H1 (cell line): ENCODE results near the gene CNPY2. TPM values are rescaled to one million over a fixed set of nuclear protein-coding genes. Genes with fewer than 3 reads are reported as not detected.

Source experiments
- CTCF ChIA-PET: fragments of 300-600 bp; sonication (Branson Sonifier 250); formaldehyde crosslinking; loops from one replicate; lab custom pipeline; 2021; ENCODE audit not compliant: partially characterized antibody; lab: Charles Lee
- POLR2A ChIA-PET: fragments of 300-600 bp; sonication (Branson Sonifier 250); formaldehyde crosslinking; loops from one replicate; lab custom pipeline; 2021; ENCODE audit warnings: inconsistent platforms; ENCODE audit not compliant: partially characterized antibody; lab: Charles Lee
- DNase-seq, 2 experiments: peaks; one replicate each; pipeline versions ENCODE4 v3.0.0 to v3.0.0-alpha.2; 2010 to 2022; ENCODE audit warnings: low spot score in 2 of 2, low read depth in 1 of 2, mixed read lengths in 1 of 2
- FAIRE-seq: peaks from 2 replicates; lab custom pipeline; 2011; peaks lifted over from hg19 to GRCh38; lab: Jason Lieb, UNC
- H2AFZ ChIP-seq: 2 replicates; pipeline ENCODE4 v1.8.1; 2012; ENCODE audit warnings: low read length, inconsistent platforms
- H2AK5ac ChIP-seq: 2 replicates; pipeline ENCODE4 v1.6.1; 2013; ENCODE audit warnings: low read depth, low read length
- H2BK120ac ChIP-seq: replicated peaks from 2 replicates; pipeline ENCODE3; 2013; ENCODE audit warnings: low read depth, low read length, inconsistent platforms
- H2BK12ac ChIP-seq: 2 replicates; pipeline ENCODE4 v1.6.1; 2013; ENCODE audit warnings: low read depth, low read length
- H2BK15ac ChIP-seq: 2 replicates; pipeline ENCODE4 v1.6.1; 2013; ENCODE audit warnings: low read length
- H2BK20ac ChIP-seq: 2 replicates; pipeline ENCODE4 v1.6.1; 2013; ENCODE audit warnings: low read length
- H2BK5ac ChIP-seq: 2 replicates; pipeline ENCODE4 v1.6.1; 2013; ENCODE audit warnings: low read depth, low read length
- H3K14ac ChIP-seq: 2 replicates; pipeline ENCODE4 v1.6.1; 2013; ENCODE audit warnings: inconsistent platforms; ENCODE audit not compliant: insufficient read length
- H3K18ac ChIP-seq: 2 replicates; pipeline ENCODE4 v1.6.1; 2013; ENCODE audit warnings: low read length; ENCODE audit errors: extremely low read depth
- H3K23ac ChIP-seq: 2 replicates; pipeline ENCODE4 v1.6.1; 2013; ENCODE audit warnings: inconsistent platforms; ENCODE audit not compliant: insufficient read length
- H3K23me2 ChIP-seq: 2 replicates; pipeline ENCODE4 v1.6.1; 2013; ENCODE audit warnings: low read depth, low read length
- H3K27ac ChIP-seq: 2 replicates; pipeline ENCODE4 v1.6.1; 2011; ENCODE audit warnings: low read depth, low read length, inconsistent platforms
- H3K27me3 ChIP-seq, 4 experiments: replicated peaks in 1 of 4; 1 replicate in 1 of 4; 2 replicates in 3 of 4; pipeline versions ENCODE4 v1.6.1 to v1.8.1; 2011 to 2013; ENCODE audit warnings: low read length in 3 of 4, mild to moderate bottlenecking in 3 of 4, inconsistent platforms in 2 of 4, mixed read lengths in 2 of 4, moderate library complexity in 1 of 4; ENCODE audit not compliant: control insufficient read depth in 3 of 4, insufficient read depth in 3 of 4; ENCODE audit errors: extremely low read depth in 1 of 4
- H3K36me3 ChIP-seq, 4 experiments: 2 replicates each; pipeline versions ENCODE4 v1.6.1 to v1.8.1; 2011 to 2013; ENCODE audit warnings: mild to moderate bottlenecking in 4 of 4, low read length in 3 of 4, moderate library complexity in 2 of 4, control low read depth in 1 of 4, inconsistent platforms in 1 of 4; ENCODE audit not compliant: insufficient read depth in 4 of 4, control insufficient read depth in 2 of 4
- H3K4ac ChIP-seq: replicated peaks from 2 replicates; pipeline ENCODE3; 2013; ENCODE audit warnings: low read length, low read depth, mixed read lengths, inconsistent platforms; ENCODE audit not compliant: insufficient read length
- H3K4me1 ChIP-seq, 4 experiments: replicated peaks in 1 of 4; 1 replicate in 1 of 4; 2 replicates in 3 of 4; pipeline versions ENCODE4 v1.6.1 to v1.8.1; 2011 to 2013; ENCODE audit warnings: low read length in 3 of 4, inconsistent platforms in 2 of 4, mixed read lengths in 1 of 4; ENCODE audit not compliant: insufficient read depth in 4 of 4, control insufficient read depth in 3 of 4
- H3K4me2 ChIP-seq, 2 experiments: 2 replicates each; pipeline versions ENCODE4 v1.6.1 to v1.8.1; 2011 to 2013; ENCODE audit warnings: low read depth in 2 of 2, low read length in 2 of 2, control low read depth in 1 of 2, inconsistent platforms in 1 of 2, mild to moderate bottlenecking in 1 of 2; ENCODE audit not compliant: insufficient read depth in 1 of 2
- H3K4me3 ChIP-seq, 4 experiments: fragments of 200-600, 300-600 bp in 1 of 4; sonication (generic), shearing (Covaris generic), sonication (Bioruptor Twin) in 1 of 4; 2 replicates each; pipeline versions ENCODE4 v1.5.1 to v1.8.1; 2011 to 2016; ENCODE audit warnings: low read length in 4 of 4, low read depth in 3 of 4, control low read depth in 2 of 4, inconsistent platforms in 2 of 4, mild to moderate bottlenecking in 2 of 4, mixed read lengths in 1 of 4, moderate library complexity in 1 of 4; ENCODE audit not compliant: insufficient read depth in 2 of 4; ENCODE audit errors: extremely low read depth in 1 of 4
- H3K56ac ChIP-seq: replicated peaks from 2 replicates; pipeline ENCODE3; 2013; ENCODE audit warnings: low read depth, mild to moderate bottlenecking, mixed read lengths, low read length, inconsistent platforms; ENCODE audit not compliant: insufficient read length
- H3K79me1 ChIP-seq: 2 replicates; pipeline ENCODE4 v1.6.1; 2013; ENCODE audit warnings: low read depth, low read length, control low read depth
- H3K79me2 ChIP-seq, 2 experiments: 2 replicates each; pipeline versions ENCODE4 v1.6.1 to v1.8.1; 2012 to 2013; ENCODE audit warnings: low read length in 2 of 2, mild to moderate bottlenecking in 2 of 2, inconsistent platforms in 1 of 2; ENCODE audit not compliant: insufficient read depth in 2 of 2, control insufficient read depth in 1 of 2
- H3K9ac ChIP-seq, 4 experiments: replicated peaks in 1 of 4; 1 replicate in 1 of 4; 2 replicates in 3 of 4; pipeline versions ENCODE4 v1.6.1 to v1.8.1; 2011 to 2013; ENCODE audit warnings: low read depth in 3 of 4, low read length in 3 of 4, control low read depth in 2 of 4, mild to moderate bottlenecking in 2 of 4, moderate library complexity in 2 of 4, inconsistent platforms in 1 of 4; ENCODE audit errors: extremely low read depth in 1 of 4
- H3K9me3 ChIP-seq, 2 experiments: 2 replicates each; pipeline versions ENCODE4 v1.6.1 to v1.8.1; 2012 to 2013; ENCODE audit warnings: mild to moderate bottlenecking in 2 of 2, moderate library complexity in 2 of 2, control low read depth in 1 of 2, inconsistent platforms in 1 of 2, low read depth in 1 of 2, low read length in 1 of 2, mixed read lengths in 1 of 2; ENCODE audit not compliant: insufficient read depth in 2 of 2
- H4K20me1 ChIP-seq, 2 experiments: replicated peaks in 1 of 2; 2 replicates each; pipeline versions ENCODE3 to v1.8.1; 2011 to 2013; ENCODE audit warnings: inconsistent platforms in 2 of 2, low read length in 2 of 2, mild to moderate bottlenecking in 1 of 2; ENCODE audit not compliant: insufficient read depth in 2 of 2, control insufficient read depth in 1 of 2
- H4K5ac ChIP-seq: 2 replicates; pipeline ENCODE4 v1.6.1; 2013; ENCODE audit warnings: low read length, low read depth, mixed read lengths, inconsistent platforms; ENCODE audit not compliant: insufficient read length
- H4K8ac ChIP-seq: 2 replicates; pipeline ENCODE4 v1.8.0; 2013; ENCODE audit warnings: mild to moderate bottlenecking, moderate library complexity, low read length, inconsistent platforms; ENCODE audit not compliant: insufficient read depth; ENCODE audit errors: extremely low read depth
- H4K91ac ChIP-seq: replicated peaks from 2 replicates; pipeline ENCODE3; 2013; ENCODE audit warnings: low read length, mixed read lengths, inconsistent platforms; ENCODE audit not compliant: insufficient read length
- BRCA1 ChIP-seq: IDR thresholded peaks from 2 replicates; pipeline ENCODE4 v1.6.1; 2012; ENCODE audit warnings: low read depth, low read length, improper control_type of control experiment
- CBX8 ChIP-seq: fragments of 300-800, 300-1000 bp; sonication (generic); IDR thresholded peaks from 2 replicates; pipeline ENCODE4 v1.7.1; 2016; ENCODE audit warnings: low read depth, low read length, borderline replicate concordance
- CREB1 ChIP-seq: IDR thresholded peaks from 2 replicates; pipeline ENCODE4 v1.6.1; 2012; ENCODE audit warnings: inconsistent platforms
- POLR2A ChIP-seq, 2 experiments: IDR thresholded peaks; 1 replicate in 1 of 2; 2 replicates in 1 of 2; pipeline ENCODE4 v1.6.1; 2011; ENCODE audit warnings: low read depth in 2 of 2, low read length in 2 of 2, mild to moderate bottlenecking in 2 of 2; ENCODE audit errors: control extremely low read depth in 1 of 2
- POLR2AphosphoS5 ChIP-seq: IDR thresholded peaks from 2 replicates; pipeline ENCODE4 v1.6.1; 2011; ENCODE audit warnings: low read depth, low read length
- POU5F1 ChIP-seq: IDR thresholded peaks from 2 replicates; pipeline ENCODE4 v1.6.1; 2011; ENCODE audit warnings: low read depth, mild to moderate bottlenecking, low read length, moderate library complexity
- RBBP5 ChIP-seq: IDR thresholded peaks from 2 replicates; pipeline ENCODE4 v1.7.1; 2012; ENCODE audit warnings: low read depth, mild to moderate bottlenecking, inconsistent platforms, low read length, moderate library complexity, borderline replicate concordance
- SAP30 ChIP-seq: fragments of 300-600 bp; sonication (generic); IDR thresholded peaks from 2 replicates; pipeline ENCODE4 v1.7.1; 2012; ENCODE audit warnings: low read length, moderate library complexity, mild to moderate bottlenecking, inconsistent platforms; ENCODE audit not compliant: insufficient read depth, insufficient replicate concordance
- SIRT6 ChIP-seq: IDR thresholded peaks from one replicate; pipeline ENCODE4 v1.7.1; 2012; ENCODE audit warnings: low read length, inconsistent platforms
- SP4 ChIP-seq: IDR thresholded peaks from 2 replicates; pipeline ENCODE4 v1.6.1; 2012; ENCODE audit warnings: low read length, inconsistent platforms
- TAF1 ChIP-seq: IDR thresholded peaks from 2 replicates; pipeline ENCODE4 v1.6.1; 2011; ENCODE audit warnings: mild to moderate bottlenecking, low read depth, low read length
- TCF12 ChIP-seq: IDR thresholded peaks from 2 replicates; pipeline ENCODE4 v1.6.1; 2011; ENCODE audit warnings: low read depth, mild to moderate bottlenecking, low read length
- TEAD4 ChIP-seq: IDR thresholded peaks from 2 replicates; pipeline ENCODE4 v1.6.1; 2012; ENCODE audit warnings: low read depth, low read length, inconsistent platforms, mixed read lengths
- YY1 ChIP-seq: IDR thresholded peaks from 2 replicates; pipeline ENCODE4 v1.6.1; 2011; ENCODE audit warnings: low read depth, mild to moderate bottlenecking, low read length
- WGBS, 2 experiments: shearing (Covaris generic) in 1 of 2; methylation state at CpG; one replicate each; pipeline versions ENCODE4 v1.1.6 to v1.1.7; 2013 to 2015; ENCODE audit warnings: low lambda C conversion rate in 2 of 2, mixed read lengths in 2 of 2, inconsistent platforms in 1 of 2, low coverage in 1 of 2, missing lambda C conversion rate in 1 of 2; ENCODE audit not compliant: insufficient replicate concordance in 2 of 2, insufficient coverage in 1 of 2, insufficient read length in 1 of 2; ENCODE audit errors: extremely low coverage in 1 of 2, missing lambda C conversion rate in 1 of 2; 5-methylcytosine and 5-hydroxymethylcytosine counted together
- polyA plus RNA-seq, 7 experiments: library from polyadenylated mRNA; depleted of rRNA in 3 of 7; stranded (reverse) in 5 of 7; unstranded in 2 of 7; fragments of >200 nt in 5 of 7; fragments of 200-250 nt in 2 of 7; gene quantifications; 1 replicate in 5 of 7; 2 replicates in 1 of 7; 4 replicates in 1 of 7; pipeline versions ENCODE4 v1.2.1 to v1.2.3, GENCODE V29; 2011 to 2013; ENCODE audit warnings: missing spikeins in 2 of 7, mixed read lengths in 2 of 7
- total RNA-seq: library from RNA; stranded (reverse); fragmentation: NEBNext Ultra II Directional; extraction: Animal tissue kit (Norgen Biotek cat#: 25700); gene quantifications from 2 replicates; pipeline ENCODE4 v1.2.1, GENCODE V29; 2021
- TF ChIP-seq, protein P1 (sequence below): IDR thresholded peaks from 2 replicates; pipeline ENCODE4 v1.6.1; 2011; ENCODE audit warnings: low read length, improper control_type of control experiment

CNPY2 gene
- total and polyA plus RNA-seq, 2 of the 8 experiments (the other 6 are each of a cell fraction or from before 2014, with no cell fraction given), result 203 to 281 TPM

- Histone ChIP-seq H4K91ac (no peak overlapping the region), H4K5ac (no peak overlapping the region), H2AK5ac (no peak overlapping the region), H3K56ac (no peak overlapping the region), H2BK20ac (no peak overlapping the region), H2BK12ac (no peak overlapping the region), H2BK120ac (no peak overlapping the region), H2AFZ (no peak overlapping the region), H3K9ac (no peak overlapping the region), H3K4ac (no peak overlapping the region), H3K9me3 (no peaks in the 10 kb centered on the region), H3K23ac (no peak overlapping the region), H3K14ac (no peak overlapping the region), H3K18ac (no peak overlapping the region), H3K4me2 (no peak overlapping the region), H3K4me3 (no peak overlapping the region), H3K27ac (no peak overlapping the region), H4K8ac (no peak overlapping the region), H3K79me2 (no peaks in the 10 kb centered on the region), H2BK15ac (no peak overlapping the region), H3K36me3 (peaks cover 14 to 66% (median 51%) of the 10 kb centered on the region in 4 experiments; a peak in 7 of 8 replicates), H3K23me2 (no peaks in the 10 kb centered on the region), H3K27me3 (no peaks in the 10 kb centered on the region), H4K20me1 (no peaks in the 10 kb centered on the region), H2BK5ac (no peak overlapping the region), H3K4me1 (no peaks in the 10 kb centered on the region), H3K79me1 (no peaks in the 10 kb centered on the region)
- FAIRE-seq, result no peak
- CTCF ChIA-PET, result interaction anchor here (0.6 to 0.8 kb wide), 2 partner anchors 14 to 79 kb away, joined by 3 to 5 read pairs; no protein-coding TSS in a partner anchor
- 97% methylated on average over 6 of the region's 6 CpGs; no CpG with 5 or more reads in 1 of the 2 experiments for WGBS, 2 experiments
- POLR2A ChIA-PET, result interaction anchor here (0.7 to 2.7 kb wide), 3 partner anchors 12 to 28 kb away, joined by 3 to 8 read pairs (median 3); no protein-coding TSS in a partner anchor
- no peak for DNase-seq
- TF ChIP-seq POLR2A (IDR thresholded peaks at IDR 0.05; ENCODE audit: control extremely low read depth in 1 of 2, low read depth in 2 of 2, low read length in 2 of 2) (no peak), TAF1 (no peak), SP4 (no peak), CREB1 (no peak), POU5F1 (no peak), POLR2AphosphoS5 (no peak), CBX8 (no peak), RBBP5 (no peak), SIRT6 (no peak), TEAD4 (no peak), BRCA1 (no peak), YY1 (no peak), TCF12 (no peak), SAP30 (no peak)
- TF ChIP-seq, protein P1, sequence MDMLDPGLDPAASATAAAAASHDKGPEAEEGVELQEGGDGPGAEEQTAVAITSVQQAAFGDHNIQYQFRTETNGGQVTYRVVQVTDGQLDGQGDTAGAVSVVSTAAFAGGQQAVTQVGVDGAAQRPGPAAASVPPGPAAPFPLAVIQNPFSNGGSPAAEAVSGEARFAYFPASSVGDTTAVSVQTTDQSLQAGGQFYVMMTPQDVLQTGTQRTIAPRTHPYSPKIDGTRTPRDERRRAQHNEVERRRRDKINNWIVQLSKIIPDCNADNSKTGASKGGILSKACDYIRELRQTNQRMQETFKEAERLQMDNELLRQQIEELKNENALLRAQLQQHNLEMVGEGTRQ, result no peak
Measured at GRCh38 chr12:56282030-56282429, 33.8 kb downstream of the CNPY2 start.
